OCI-LY3 (cell line): ENCODE results near the gene MBNL1.

ENCODE experiments used
- H2AFZ ChIP-seq: fragments of 200-600, 300-600 bp; shearing (Covaris generic); 2 replicates; pipeline ENCODE4 v1.6.0; 2014; ENCODE audit warnings: antibody characterized with exemption, low read depth, low read length
- H3K27ac ChIP-seq: fragments of 200-600, 300-600 bp; sonication (generic); 2 replicates; pipeline ENCODE4 v1.5.1; 2014; ENCODE audit warnings: mild to moderate bottlenecking, low read length, moderate library complexity, mixed read lengths
- H3K27me3 ChIP-seq: fragments of 200-600, 300-600 bp; sonication (generic); 2 replicates; pipeline ENCODE4 v1.6.1; 2014; ENCODE audit warnings: low read depth, low read length, mixed read lengths
- H3K36me3 ChIP-seq: fragments of 200-600, 300-600 bp; sonication (generic); replicated peaks from 2 replicates; pipeline ENCODE3; 2014; ENCODE audit warnings: low read depth, low read length, mixed read lengths
- H3K4me1 ChIP-seq: fragments of 300-600, 200-600 bp; sonication (generic); 2 replicates; pipeline ENCODE4 v1.6.1; 2014; ENCODE audit warnings: low read length, mixed read lengths
- H3K4me2 ChIP-seq: fragments of 200-600, 300-600 bp; sonication (generic); 2 replicates; pipeline ENCODE4 v1.6.1; 2014; ENCODE audit warnings: low read length, mixed read lengths
- H3K4me3 ChIP-seq: fragments of 300-600, 200-600 bp; sonication (generic); 2 replicates; pipeline ENCODE4 v1.5.1; 2014; ENCODE audit warnings: antibody characterized with exemption, mild to moderate bottlenecking, low read length, moderate library complexity
- H3K79me2 ChIP-seq: fragments of 300-600, 200-600 bp; shearing (Covaris generic); 2 replicates; pipeline ENCODE4 v1.6.1; 2014; ENCODE audit warnings: mild to moderate bottlenecking, low read length, mixed read lengths
- H3K9ac ChIP-seq: fragments of 300-600, 200-600 bp; shearing (Covaris generic); 2 replicates; pipeline ENCODE4 v1.6.0; 2014; ENCODE audit warnings: mild to moderate bottlenecking, low read length, moderate library complexity
- H3K9me3 ChIP-seq: fragments of 200-600, 300-600 bp; shearing (Covaris generic); 2 replicates; pipeline ENCODE4 v1.6.1; 2014; ENCODE audit warnings: low read length, mixed read lengths; ENCODE audit not compliant: insufficient read depth
- H4K20me1 ChIP-seq: fragments of 200-600, 300-600 bp; sonication (generic); 2 replicates; pipeline ENCODE4 v1.6.1; 2016; ENCODE audit warnings: low read length, mixed read lengths; ENCODE audit not compliant: insufficient read depth
- CTCF ChIP-seq: fragments of 200-600, 300-600 bp; sonication (generic); IDR thresholded peaks from 2 replicates; pipeline ENCODE4 v1.5.1; 2014; ENCODE audit warnings: antibody characterized with exemption, low read length, low read depth
- EZH2phosphoT487 ChIP-seq: fragments of 200-600 bp; shearing (Covaris generic); IDR thresholded peaks from 2 replicates; pipeline ENCODE4 v1.6.1; 2018; ENCODE audit warnings: antibody characterized with exemption, mixed run types, low read depth

Gene MBNL1

GRCh38 chr3:152474585-152474984 lies 205.9 kb downstream of the MBNL1 start:
- no peaks in the 10 kb centered on the region for H3K9me3 ChIP-seq
- H3K9ac ChIP-seq, result no peak overlapping the region
- peaks cover 21% of the 10 kb centered on the region for H3K4me1 ChIP-seq
- no peaks in the 10 kb centered on the region for H3K79me2 ChIP-seq
- no peaks in the 10 kb centered on the region for H4K20me1 ChIP-seq
- H3K27me3 ChIP-seq, result no peaks in the 10 kb centered on the region
- no peak overlapping the region for H3K27ac ChIP-seq
- H3K36me3 ChIP-seq, result peaks cover 2% of the 10 kb centered on the region
- TF ChIP-seq EZH2phosphoT487 (no peak), CTCF (peak; percentile 94)
- H3K4me2 ChIP-seq, result no peak overlapping the region
- H3K4me3 ChIP-seq, result no peak overlapping the region
- H2AFZ ChIP-seq, result no peak overlapping the region

GRCh38 chr3:152477422-152477821 lies 208.7 kb downstream of the MBNL1 start:
- no peak overlapping the region for H2AFZ ChIP-seq
- H3K27me3 ChIP-seq, result no peaks in the 10 kb centered on the region
- no peak overlapping the region for H3K9ac ChIP-seq
- H3K4me2 ChIP-seq, result no peak overlapping the region
- peaks cover 7% of the 10 kb centered on the region; the same call in 1 of the 2 replicates for H3K9me3 ChIP-seq
- H3K79me2 ChIP-seq, result no peaks in the 10 kb centered on the region
- H4K20me1 ChIP-seq, result no peaks in the 10 kb centered on the region
- H3K27ac ChIP-seq, result no peak overlapping the region
- no peak overlapping the region for H3K4me3 ChIP-seq
- H3K4me1 ChIP-seq, result peaks cover 31% of the 10 kb centered on the region
- TF ChIP-seq EZH2phosphoT487 (no peak), CTCF (no peak)
- H3K36me3 ChIP-seq, result peaks cover 14% of the 10 kb centered on the region

- peak overlapping the region; percentile 61 for H3K27ac ChIP-seq
- peaks cover 14% of the 10 kb centered on the region; the same call in 1 of the 2 replicates for H3K9me3 ChIP-seq
- H3K36me3 ChIP-seq, result peaks cover 20% of the 10 kb centered on the region
- H3K27me3 ChIP-seq, result no peaks in the 10 kb centered on the region
- peaks cover 30% of the 10 kb centered on the region for H3K4me1 ChIP-seq
- H3K4me2 ChIP-seq, result peak overlapping the region; percentile 49
- H2AFZ ChIP-seq, result no peak overlapping the region
- H3K79me2 ChIP-seq, result no peaks in the 10 kb centered on the region
- no peaks in the 10 kb centered on the region for H4K20me1 ChIP-seq
- peak overlapping the region; percentile 19; the same call in 1 of the 2 replicates for H3K4me3 ChIP-seq
- H3K9ac ChIP-seq, result no peak overlapping the region
- TF ChIP-seq CTCF (no peak), EZH2phosphoT487 (no peak)
Measured at GRCh38 chr3:152480282-152480953, 211.7 kb downstream of the MBNL1 start.

- no peaks in the 10 kb centered on the region for H4K20me1 ChIP-seq
- no peaks in the 10 kb centered on the region for H3K79me2 ChIP-seq
- H3K4me2 ChIP-seq, result no peak overlapping the region
- peaks cover 3% of the 10 kb centered on the region for H3K4me1 ChIP-seq
- no peak overlapping the region for H2AFZ ChIP-seq
- H3K9me3 ChIP-seq, result peaks cover 14% of the 10 kb centered on the region; the same call in 1 of the 2 replicates
- TF ChIP-seq CTCF (no peak), EZH2phosphoT487 (no peak)
- H3K36me3 ChIP-seq, result peaks cover 18% of the 10 kb centered on the region
- no peaks in the 10 kb centered on the region for H3K27me3 ChIP-seq
- H3K9ac ChIP-seq, result no peak overlapping the region
- H3K27ac ChIP-seq, result no peak overlapping the region
- no peak overlapping the region for H3K4me3 ChIP-seq
Measured at GRCh38 chr3:152486364-152486763, 217.6 kb downstream of the MBNL1 start.
